Spleen (tissue), 11 donors: ENCODE data around the gene KCNAB1. TPM values are rescaled to one million over a fixed set of nuclear protein-coding genes. Genes with fewer than 3 reads are reported as not detected.
"Not testable (repeated sequence)": the region's sequence is repeated elsewhere in the genome, so short reads cannot be mapped to it uniquely, and the experiment has no call there.

Source experiments
- DNase-seq: peaks from one replicate; pipeline ENCODE4 v3.0.0-alpha.2; 2020
- H3K27ac ChIP-seq, 8 donors: fragments of 200-600 bp; sonication (generic) in 7 of 8; 1 replicate in 4 of 8; 2 replicates in 4 of 8; pipeline versions ENCODE4 v1.5.0 to v1.8.0; 2016 to 2021; ENCODE audit warnings: inconsistent platforms in 4 of 8, mild to moderate bottlenecking in 4 of 8, moderate library complexity in 1 of 8
- H3K27me3 ChIP-seq, 7 donors: fragments of 200-600 bp; sonication (generic) in 6 of 7; replicated peaks in 1 of 7; 1 replicate in 4 of 7; 2 replicates in 3 of 7; pipeline versions ENCODE4 v1.5.0 to v1.8.0; 2016 to 2021; ENCODE audit warnings: inconsistent platforms in 3 of 7, mild to moderate bottlenecking in 1 of 7
- H3K36me3 ChIP-seq, 6 donors: fragments of 200-600 bp; sonication (generic) in 5 of 6; 1 replicate in 4 of 6; 2 replicates in 2 of 6; pipeline versions ENCODE4 v1.5.0 to v1.8.0; 2016 to 2021; ENCODE audit warnings: inconsistent platforms in 2 of 6
- H3K4me1 ChIP-seq, 6 donors: fragments of 200-600 bp; sonication (generic) in 5 of 6; 1 replicate in 3 of 6; 2 replicates in 3 of 6; pipeline versions ENCODE4 v1.5.0 to v1.8.0; 2016 to 2021; ENCODE audit warnings: inconsistent platforms in 3 of 6
- H3K4me3 ChIP-seq, 8 donors: fragments of 200-600 bp; sonication (generic) in 7 of 8; 1 replicate in 4 of 8; 2 replicates in 4 of 8; pipeline versions ENCODE4 v1.5.0 to v1.8.0; 2016 to 2021; ENCODE audit warnings: inconsistent platforms in 4 of 8, mild to moderate bottlenecking in 4 of 8, moderate library complexity in 2 of 8
- H3K9me3 ChIP-seq, 8 donors: fragments of 200-600 bp; sonication (generic) in 7 of 8; 1 replicate in 4 of 8; 2 replicates in 4 of 8; pipeline versions ENCODE4 v1.5.0 to v1.8.0; 2016 to 2021; ENCODE audit warnings: inconsistent platforms in 4 of 8
- CTCF ChIP-seq, 11 experiments: fragments of 200-600 bp in 7 of 11; fragments of 450-650 bp in 4 of 11; sonication (generic) in 4 of 11; IDR thresholded peaks in 8 of 11; conservative IDR thresholded peaks in 3 of 11; 1 replicate in 7 of 11; 2 replicates in 4 of 11; pipeline versions ENCODE4 v1.4.0 to v1.8.0; 2016 to 2021; ENCODE audit warnings: antibody characterized with exemption in 11 of 11, inconsistent platforms in 4 of 11, mild to moderate bottlenecking in 1 of 11
- POLR2A ChIP-seq, 3 donors: fragments of 450-650 bp; IDR thresholded peaks; one replicate each; pipeline ENCODE4 v1.5.1; 2017; ENCODE audit warnings: antibody characterized with exemption in 3 of 3, mild to moderate bottlenecking in 1 of 3
- POLR2AphosphoS5 ChIP-seq, 3 donors: sonication (generic); formaldehyde crosslinking; IDR thresholded peaks; one replicate each; pipeline ENCODE4 v1.5.1; 2017; ENCODE audit warnings: antibody characterized with exemption in 3 of 3
- WGBS, 5 donors: extraction: QIAGEN DNeasy Blood & Tissue Kit in 3 of 5; methylation state at CpG; one replicate each; pipeline versions ENCODE4 v1.1.5 to v1.1.7; 2013 to 2018; 5-methylcytosine and 5-hydroxymethylcytosine counted together
- intact Hi-C: fragments of 100-400 bp; cut with DNase I; formaldehyde crosslinking; loops from one replicate; pipeline ENCODE4 v1.15.0; 2023; ENCODE audit warnings: low total_unique reads
- polyA plus RNA-seq, 3 donors: library from polyadenylated mRNA; stranded (reverse); fragments of 200-250 nt; gene quantifications; one replicate each; pipeline ENCODE4 v1.2.1, GENCODE V29; 2013
- total RNA-seq, 7 donors: library from RNA; depleted of rRNA in 3 of 7; stranded (reverse); fragments of >200 nt in 3 of 7; fragmentation: NEBNext Ultra II Directional in 4 of 7; extraction: Animal tissue kit (Norgen Biotek cat#: 25700) in 4 of 7; gene quantifications; one replicate each; pipeline versions ENCODE4 v1.1.0 to v1.2.1, GENCODE V29; 2016 to 2021
- donor health status: healthy with polysubstance abuse.
- donor health status: DM: no; HTN: no; CAD: no; lungs with moderate emphysema.
- donor health status: DM: no; HTN: no; CAD: no.
- donor health status: Bipolar disorder and iron deficiency.
- donor health status: healthy.
- donor health status: DM: no; HTN: no; CAD: no.
- donor health status: DM: yes; HTN: yes; CAD: no.

KCNAB1 gene
- total and polyA plus RNA-seq, 10 donors = 0.59 to 10.5 (median 6.3) TPM

- H3K27me3 ChIP-seq = peaks cover 0 to 15% (median 0%) of the 10 kb centered on the region in 7 donors
- no peaks in the 10 kb centered on the region for H3K36me3 ChIP-seq
- TF ChIP-seq POLR2A (IDR thresholded peaks at IDR 0.05) = no peak
- TF ChIP-seq CTCF (IDR thresholded peaks at IDR 0.05 in 8 of 11, conservative IDR thresholded peaks at IDR 0.05 in 3 of 11) = no peak
- TF ChIP-seq POLR2AphosphoS5 (IDR thresholded peaks at IDR 0.05) = no peak
- peaks cover 0 to 4% (median 0%) of the 10 kb centered on the region in 8 donors for H3K9me3 ChIP-seq
- WGBS, 5 donors = 80 to 89% (median 85%) methylated on average over 2 of the region's 2 CpGs
- intact Hi-C loops = no loop called here
- DNase-seq = no peak
- H3K4me3 ChIP-seq = no peak overlapping the region
- no peak overlapping the region for H3K27ac ChIP-seq
- H3K4me1 ChIP-seq = no peaks in the 10 kb centered on the region
Observed at GRCh38 chr3:156094391-156094790, 26.0 kb upstream of the KCNAB1 start.

GRCh38 chr3:156095652-156096051 lies 24.7 kb upstream of the KCNAB1 start:
- 91 to 98% (median 94%) methylated on average over 4 of the region's 4 CpGs for WGBS, 5 donors

GRCh38 chr3:156098437-156099035 lies 21.8 kb upstream of the KCNAB1 start:
- no peaks in the 10 kb centered on the region for H3K4me1 ChIP-seq
- H3K27ac ChIP-seq = no peak overlapping the region
- DNase-seq = no peak
- WGBS, 5 donors = 75 to 88% (median 87%) methylated on average over 4 of the region's 4 CpGs
- no peak overlapping the region for H3K4me3 ChIP-seq
- peaks cover 0 to 4% (median 0%) of the 10 kb centered on the region in 8 donors for H3K9me3 ChIP-seq
- peaks cover 0 to 8% (median 0%) of the 10 kb centered on the region in 7 donors for H3K27me3 ChIP-seq
- no peaks in the 10 kb centered on the region for H3K36me3 ChIP-seq
- TF ChIP-seq POLR2AphosphoS5 (IDR thresholded peaks at IDR 0.05) = no peak
- no peak for TF ChIP-seq CTCF (IDR thresholded peaks at IDR 0.05 in 8 of 11, conservative IDR thresholded peaks at IDR 0.05 in 3 of 11)
- no peak for TF ChIP-seq POLR2A (IDR thresholded peaks at IDR 0.05)
- intact Hi-C loops = no loop called here

More at GRCh38 chr3:156095652-156096051, 24.7 kb upstream of the KCNAB1 start:
- intact Hi-C loops, DNase-seq, H3K9me3 ChIP-seq, H3K36me3 ChIP-seq, H3K4me3 ChIP-seq, H3K27ac ChIP-seq, H3K4me1 ChIP-seq: not testable (repeated sequence)
- peaks cover 0 to 15% (median 0%) of the 10 kb centered on the region in 7 donors for H3K27me3 ChIP-seq

GRCh38 chr3:156099348-156099747 lies 21.0 kb upstream of the KCNAB1 start:
- DNase-seq, H3K4me3 ChIP-seq, H3K27me3 ChIP-seq, H3K9me3 ChIP-seq, H3K36me3 ChIP-seq, H3K27ac ChIP-seq, intact Hi-C loops, H3K4me1 ChIP-seq: not testable (repeated sequence)
- whole genome bisulfite sequencing, 5 donors = 90 to 97% (median 95%) methylated on average over 16 to 27 of the region's 27 CpGs

GRCh38 chr3:156099984-156100383 lies 20.4 kb upstream of the KCNAB1 start:
- H3K4me3 ChIP-seq, H3K9me3 ChIP-seq, H3K27me3 ChIP-seq, H3K36me3 ChIP-seq, DNase-seq, H3K4me1 ChIP-seq, H3K27ac ChIP-seq, intact Hi-C loops: not testable (repeated sequence)
- 88 to 96% (median 90%) methylated on average over 7 to 9 of the region's 9 CpGs for WGBS, 5 donors
